Transverse colon (tissue), 4 donors: ENCODE data around the gene RBBP8.

Experiments
- CTCF ChIP-seq, 5 experiments: fragments of 200-600 bp in 3 of 5; fragments of 450-650 bp in 2 of 5; sonication (generic) in 3 of 5; IDR thresholded peaks; 1 replicate in 2 of 5; 2 replicates in 3 of 5; pipeline ENCODE4 v1.5.1; 2016 to 2017; ENCODE audit warnings: antibody characterized with exemption in 5 of 5, inconsistent platforms in 3 of 5, mild to moderate bottlenecking in 2 of 5, moderate library complexity in 1 of 5
- EP300 ChIP-seq: sonication (generic); formaldehyde crosslinking; IDR thresholded peaks from one replicate; pipeline ENCODE4 v1.6.1; 2017; ENCODE audit warnings: antibody characterized with exemption, low read depth
- POLR2A ChIP-seq: fragments of 450-650 bp; IDR thresholded peaks from one replicate; pipeline ENCODE4 v1.6.1; 2016; ENCODE audit warnings: antibody characterized with exemption, mild to moderate bottlenecking, moderate library complexity
- POLR2AphosphoS5 ChIP-seq, 3 donors: sonication (generic); formaldehyde crosslinking; IDR thresholded peaks; one replicate each; pipeline ENCODE4 v1.6.1; 2016; ENCODE audit warnings: antibody characterized with exemption in 3 of 3

- TF ChIP-seq EP300: no peak
- TF ChIP-seq CTCF (IDR thresholded peaks at IDR 0.05): no peak
- no peak for TF ChIP-seq POLR2A
- TF ChIP-seq POLR2AphosphoS5 (IDR thresholded peaks at IDR 0.05): no peak
Observed at GRCh38 chr18:22912149-22912548, 21.0 kb upstream of the RBBP8 start.
